Astrocyte of the cerebellum (primary cell): ENCODE data around the gene ST6GALNAC4.
"Not testable (repeated sequence)": the region's sequence is repeated elsewhere in the genome, so short reads cannot be mapped to it uniquely, and the experiment has no call there.

Experiments
- DNase-seq: peaks from one replicate; pipeline ENCODE4 v3.0.0-alpha.2; 2011; ENCODE audit warnings: low read depth
- H3K4me3 ChIP-seq: 2 replicates; pipeline ENCODE4 v1.5.1; 2011; ENCODE audit warnings: mild to moderate bottlenecking, low read depth, low read length, moderate library complexity
- CTCF ChIP-seq: IDR thresholded peaks from 2 replicates; pipeline ENCODE4 v1.5.1; 2012; ENCODE audit warnings: low read length, low read depth, moderate library complexity, mild to moderate bottlenecking; ENCODE audit errors: missing control alignments
- in situ Hi-C: cut with HindIII; loops from 2 replicates; pipeline ENCODE4 v1.10.0; 2017; ENCODE audit warnings: low sequenced_read_pairs

ST6GALNAC4 gene

DNA sequence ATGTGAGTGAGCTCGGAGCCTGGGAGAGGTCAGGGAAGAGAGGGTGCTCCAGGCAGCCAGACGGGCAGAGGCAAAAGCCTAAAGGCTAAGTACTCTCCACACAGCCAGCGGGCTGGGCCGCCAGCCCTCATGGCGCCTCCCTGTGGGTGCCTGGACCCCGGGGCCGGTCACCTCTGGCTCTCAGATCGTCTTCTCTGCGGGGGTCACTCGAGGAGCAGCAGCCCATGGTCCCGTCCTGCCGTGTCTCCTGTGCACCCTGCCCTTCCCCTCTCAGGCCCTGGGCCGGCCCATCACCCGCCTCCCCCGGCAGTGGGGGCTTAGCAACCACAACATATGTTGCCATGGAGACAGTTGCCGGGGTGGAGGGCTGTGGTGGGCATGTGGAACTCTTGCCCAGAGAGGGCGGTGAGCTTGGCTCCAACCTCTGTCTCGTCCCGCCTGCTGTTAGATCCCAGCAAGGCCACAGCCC, 43.6 kb downstream of the ST6GALNAC4 start:
- no peak overlapping the region for H3K4me3 ChIP-seq
- in situ Hi-C loops, result loop anchor here (5.0 to 25.0 kb wide), 2 partner anchors 111 to 236 kb away; no protein-coding TSS in a partner anchor
- DNase-seq, result peak; percentile 23
- TF ChIP-seq CTCF, result no peak

GRCh38 chr9:127872369-127873222, 44.2 kb downstream of the ST6GALNAC4 start:
- H3K4me3 ChIP-seq, result no peak overlapping the region
- no peak for DNase-seq
- no peak for TF ChIP-seq CTCF
- in situ Hi-C loops, result loop anchor here (5.0 to 25.0 kb wide), 2 partner anchors 110 to 235 kb away; no protein-coding TSS in a partner anchor

DNA sequence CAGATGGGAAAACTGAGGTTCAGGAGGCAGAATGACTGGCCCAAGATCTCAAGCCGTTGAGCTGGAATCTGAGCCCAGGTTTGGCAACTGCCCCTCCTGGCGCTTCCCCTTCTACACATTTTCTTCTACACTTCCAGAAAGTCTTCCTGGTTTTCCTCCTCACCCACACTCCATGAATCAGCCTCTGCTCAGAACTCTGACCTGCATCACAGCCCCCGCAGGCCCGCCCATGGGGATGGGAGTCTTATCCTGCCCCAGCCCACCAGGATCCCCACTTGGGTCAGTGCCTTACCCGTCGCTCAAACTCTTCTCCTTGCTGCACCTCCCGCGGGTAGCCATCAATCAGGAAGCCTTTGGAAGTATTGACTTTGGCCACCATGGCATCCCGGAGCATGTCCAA, 45.3 kb downstream of the ST6GALNAC4 start:
- no peak for TF ChIP-seq CTCF
- no peak overlapping the region for H3K4me3 ChIP-seq
- no peak for DNase-seq
- in situ Hi-C loops, result loop anchor here (5.0 to 25.0 kb wide), 2 partner anchors 109 to 234 kb away; no protein-coding TSS in a partner anchor

DNA sequence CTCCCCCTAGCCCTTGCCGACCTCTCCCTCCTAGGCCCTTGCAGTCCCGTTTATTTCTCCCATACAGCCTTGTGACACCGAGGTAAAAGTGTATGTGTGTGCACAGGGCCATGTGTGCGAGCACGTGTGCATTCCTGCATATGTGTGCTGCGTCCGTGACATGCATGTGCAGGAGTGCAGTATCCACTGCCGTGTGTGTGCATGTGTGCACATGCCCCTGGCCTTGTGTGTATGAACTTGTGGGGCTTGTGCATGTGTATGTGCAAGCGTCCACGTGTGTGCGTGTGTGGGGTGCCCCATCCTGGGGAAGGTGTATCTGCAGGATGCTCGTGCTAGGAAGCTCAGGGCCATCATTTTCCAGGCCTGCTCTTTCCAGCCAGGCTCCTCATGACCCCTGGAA, 46.0 kb downstream of the ST6GALNAC4 start:
- in situ Hi-C loops, result loop anchor here (5.0 to 25.0 kb wide), 2 partner anchors 109 to 234 kb away; no protein-coding TSS in a partner anchor
- DNase-seq, result no peak
- H3K4me3 ChIP-seq, result no peak overlapping the region
- TF ChIP-seq CTCF, result no peak

- in situ Hi-C loops, result loop anchor here (5.0 to 25.0 kb wide), 2 partner anchors 108 to 233 kb away; no protein-coding TSS in a partner anchor
- DNase-seq, H3K4me3 ChIP-seq: not testable (repeated sequence)
Measured at GRCh38 chr9:127870153-127870491, 46.7 kb downstream of the ST6GALNAC4 start.

DNA sequence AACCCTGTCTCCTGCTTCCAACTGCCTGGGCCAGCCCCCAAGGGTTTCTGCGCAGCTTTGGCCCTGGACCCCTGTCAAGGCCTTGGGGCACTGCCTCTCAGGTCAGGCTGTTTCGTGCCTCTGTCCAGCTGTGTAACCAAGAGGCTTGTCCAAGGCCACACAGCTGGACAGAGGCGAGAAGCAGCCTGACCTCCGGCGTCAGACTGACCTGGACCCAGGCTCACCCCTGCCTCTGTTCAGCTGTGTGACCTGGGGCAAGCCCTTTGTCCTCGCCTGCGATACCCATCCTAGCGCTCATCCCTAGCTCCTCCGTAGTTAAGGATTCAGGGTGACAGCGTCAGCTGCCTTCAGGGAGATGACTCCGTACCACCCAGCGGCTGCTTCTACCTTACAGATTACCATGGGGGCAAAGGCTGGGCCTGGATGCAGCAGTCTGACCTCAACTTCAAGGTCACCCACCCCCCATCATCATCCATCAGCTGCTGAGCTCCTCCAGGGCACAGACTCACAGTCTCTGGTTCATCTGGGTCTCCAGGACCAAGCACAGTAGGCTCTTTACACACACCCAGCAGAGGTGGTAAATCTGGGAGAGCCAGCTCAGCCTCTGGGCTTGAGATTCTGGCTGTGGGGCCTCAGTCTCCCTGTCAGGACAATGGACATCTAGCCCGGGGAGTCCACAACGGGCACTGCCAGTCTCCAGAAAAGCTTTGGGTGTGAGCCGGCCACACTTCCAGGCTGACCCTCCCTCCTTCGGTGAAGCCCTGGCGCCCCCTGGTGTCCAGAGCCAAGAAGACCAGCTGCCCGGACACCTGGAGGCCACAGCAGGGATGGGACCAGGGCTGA, 47.3 kb downstream of the ST6GALNAC4 start:
- no peak overlapping the region for H3K4me3 ChIP-seq
- in situ Hi-C loops, result loop anchor here (5.0 to 25.0 kb wide), 2 partner anchors 107 to 232 kb away; no protein-coding TSS in a partner anchor
- TF ChIP-seq CTCF, result peak; percentile 88
- DNase-seq, result peak; percentile 58
